Endothelial cell of hepatic sinusoid (primary cell): ENCODE measurements around the gene NUP37.
"Not testable (repeated sequence)": the region's sequence is repeated elsewhere in the genome, so short reads cannot be mapped to it uniquely, and the experiment has no call there.

ENCODE experiments used
- in situ Hi-C: cut with HindIII; loops from 2 replicates; pipeline ENCODE4 v1.10.0; 2017; ENCODE audit warnings: low sequenced_read_pairs

Gene NUP37, protein sequence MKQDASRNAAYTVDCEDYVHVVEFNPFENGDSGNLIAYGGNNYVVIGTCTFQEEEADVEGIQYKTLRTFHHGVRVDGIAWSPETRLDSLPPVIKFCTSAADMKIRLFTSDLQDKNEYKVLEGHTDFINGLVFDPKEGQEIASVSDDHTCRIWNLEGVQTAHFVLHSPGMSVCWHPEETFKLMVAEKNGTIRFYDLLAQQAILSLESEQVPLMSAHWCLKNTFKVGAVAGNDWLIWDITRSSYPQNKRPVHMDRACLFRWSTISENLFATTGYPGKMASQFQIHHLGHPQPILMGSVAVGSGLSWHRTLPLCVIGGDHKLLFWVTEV

DNA sequence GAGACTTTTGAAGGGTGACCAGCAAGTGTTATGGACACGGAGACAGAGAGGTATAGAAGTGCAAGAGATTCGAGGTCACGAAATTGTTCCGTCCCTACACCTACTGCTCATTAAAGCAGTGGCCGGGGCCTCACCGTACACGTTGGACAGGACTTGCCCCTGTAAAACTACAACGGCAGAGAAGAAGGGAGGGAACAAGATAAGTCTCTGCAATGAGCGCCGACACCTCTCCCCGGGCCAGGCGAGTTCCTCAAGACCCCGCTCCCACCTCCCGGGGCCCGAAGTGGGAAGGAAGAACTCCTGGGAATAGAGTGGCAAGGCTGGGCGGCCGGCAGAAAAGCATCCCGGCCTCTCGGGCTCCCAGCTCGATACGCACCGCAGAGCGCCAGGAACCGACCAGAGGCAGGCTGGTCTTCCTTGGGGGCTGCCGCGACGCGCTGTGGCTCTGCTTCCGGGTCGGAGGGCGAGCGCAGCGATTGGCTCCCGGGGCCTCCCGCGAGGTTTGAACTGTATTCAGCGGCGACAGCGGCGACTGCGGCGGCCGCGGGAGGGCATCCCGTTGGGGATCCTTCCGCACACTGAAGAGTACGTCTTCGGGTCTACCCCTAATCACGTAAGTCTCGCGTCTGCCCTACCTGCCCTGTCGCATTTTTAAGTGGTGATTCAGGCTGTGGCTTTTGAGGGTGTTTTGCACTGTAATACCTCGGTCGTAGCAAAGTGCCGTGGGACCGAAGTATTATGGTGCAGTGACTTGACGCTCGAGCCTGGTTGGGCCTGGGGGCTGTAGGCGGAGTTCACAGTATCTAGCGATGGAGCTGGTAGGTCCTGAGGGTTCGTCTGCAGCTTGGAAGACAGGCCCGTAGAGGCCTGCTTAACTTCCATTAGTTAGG lies at the start of gene NUP37, which contains the start of gene PARPBP:
Gene NUP37 (minus strand): TSS at position 441 of the 890 bp plus-strand sequence. CDS start 1,596 bp downstream, outside the sequence.
Gene PARPBP (plus strand): TSS at position 510 of the 890 bp plus-strand sequence. CDS start 3,706 bp downstream, outside the sequence.
- in situ Hi-C loops = no loop called here

DNA sequence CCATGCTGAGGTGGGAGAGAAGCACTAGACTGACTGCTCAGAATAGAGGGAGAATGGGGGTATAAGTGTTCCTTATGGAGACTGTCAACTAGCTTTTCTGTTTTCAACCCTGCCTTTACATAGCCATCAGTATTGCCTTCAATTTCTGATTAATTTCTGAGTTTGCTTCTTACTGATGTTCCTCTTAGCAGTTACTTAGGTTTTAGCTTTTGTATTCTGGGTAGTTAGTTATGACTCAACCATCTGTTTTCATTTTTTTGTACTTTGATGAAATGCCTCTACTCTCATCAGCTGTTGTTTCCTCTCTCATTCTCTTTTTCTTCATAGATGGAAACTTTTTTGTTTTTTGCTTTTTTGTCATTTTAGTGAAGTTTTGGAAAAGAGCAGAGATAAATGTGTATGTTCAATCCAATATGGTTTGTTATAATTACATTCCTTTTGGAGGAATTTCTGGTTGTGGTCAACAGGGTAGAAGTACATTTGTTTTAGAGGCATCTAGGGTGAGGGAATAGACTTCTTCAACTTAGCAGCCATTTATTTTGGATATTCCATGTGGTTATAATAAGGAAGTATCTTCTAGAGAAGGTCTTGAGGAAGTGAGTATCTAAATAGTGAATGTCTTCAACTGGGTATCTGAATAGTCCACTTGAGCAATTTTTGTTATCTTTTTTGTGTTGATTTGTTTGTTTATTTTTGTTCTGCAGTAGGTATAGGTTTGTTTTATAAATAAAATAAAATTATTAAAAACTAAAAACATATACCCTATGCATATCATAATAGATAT lies 48.1 kb upstream of the NUP37 start:
- in situ Hi-C loops = loop anchor here (5.0 kb wide), 2 partner anchors 59 to 99 kb away; no protein-coding TSS in a partner anchor

DNA sequence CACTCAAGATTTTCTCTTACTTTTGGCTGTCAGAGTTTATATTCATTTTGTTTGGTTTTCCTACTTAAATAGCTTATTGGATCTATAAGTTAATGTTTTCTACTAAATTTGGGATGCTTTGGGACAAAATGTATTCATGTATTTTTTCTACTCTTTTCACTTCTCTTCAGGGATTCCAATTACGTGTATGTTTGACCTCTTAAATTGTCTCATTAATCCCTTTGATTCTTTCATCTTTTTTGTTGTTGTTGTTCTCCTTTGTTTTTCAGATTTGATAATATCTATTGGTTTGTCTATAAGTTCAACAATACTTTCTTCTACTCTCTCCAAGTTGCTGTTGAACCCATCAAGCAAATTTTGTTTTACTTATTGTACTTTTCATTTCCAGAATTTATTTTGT lies 43.5 kb upstream of the NUP37 start:
- in situ Hi-C loops = no loop called here

DNA sequence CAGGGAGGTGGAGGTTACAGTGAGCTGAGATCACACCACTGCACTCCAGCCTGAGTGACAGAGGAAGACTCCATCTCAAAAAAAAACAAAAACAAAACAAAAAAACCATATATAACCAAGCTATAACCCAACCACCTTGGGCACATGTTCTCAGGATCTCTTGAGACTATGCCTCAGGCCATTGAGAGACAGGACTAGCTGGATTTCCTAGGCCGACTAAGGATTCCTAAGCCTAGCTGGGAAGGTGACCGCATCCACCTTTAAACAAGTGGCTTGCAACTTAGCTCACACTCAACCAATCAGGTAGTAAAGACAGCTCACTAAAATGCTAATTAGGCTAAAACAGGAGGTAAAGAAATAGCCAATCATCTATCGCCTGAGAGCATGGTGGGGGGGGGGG lies 35.3 kb upstream of the NUP37 start:
- in situ Hi-C loops = not testable (repeated sequence)

DNA sequence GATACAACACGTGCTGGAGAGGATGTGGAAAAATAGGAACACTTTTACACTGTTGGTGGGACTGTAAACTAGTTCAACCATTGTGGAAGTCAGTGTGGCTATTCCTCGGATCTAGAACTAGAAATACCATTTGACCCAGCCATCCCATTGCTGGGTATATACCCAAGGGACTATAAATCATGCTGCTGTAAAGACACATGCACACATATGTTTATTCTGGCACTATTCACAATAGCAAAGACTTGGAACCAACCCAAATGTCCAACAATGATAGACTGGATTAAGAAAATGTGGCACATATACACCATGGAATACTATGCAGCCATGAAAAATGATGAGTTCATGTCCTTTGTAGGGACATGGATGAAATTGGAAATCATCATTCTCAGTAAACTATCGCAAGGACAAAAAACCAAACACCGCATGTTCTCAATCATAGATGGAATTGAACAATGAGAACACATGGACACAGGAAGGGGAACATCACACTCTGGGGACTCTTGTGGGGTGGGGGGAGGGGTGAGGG lies 27.2 kb upstream of the NUP37 start:
- in situ Hi-C loops = not testable (repeated sequence)

DNA sequence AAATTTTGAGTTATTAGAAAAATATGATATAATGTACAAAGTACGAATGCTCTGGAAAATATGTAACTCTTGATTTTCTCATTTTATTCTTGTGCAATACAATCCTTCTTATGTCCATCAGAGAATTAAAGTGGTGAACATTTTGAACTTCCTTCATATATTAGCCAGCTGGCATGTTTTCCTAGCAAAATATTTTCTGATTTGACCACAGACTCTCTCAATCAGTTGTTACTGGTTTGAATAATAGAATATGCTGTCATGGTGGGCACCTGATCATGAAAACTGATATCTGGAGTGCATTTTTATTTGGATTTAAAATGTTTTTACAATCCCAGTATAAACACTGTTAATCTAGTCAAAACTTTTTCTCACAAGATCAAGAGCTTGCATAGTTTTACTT lies 24.3 kb upstream of the NUP37 start:
- in situ Hi-C loops = no loop called here

DNA sequence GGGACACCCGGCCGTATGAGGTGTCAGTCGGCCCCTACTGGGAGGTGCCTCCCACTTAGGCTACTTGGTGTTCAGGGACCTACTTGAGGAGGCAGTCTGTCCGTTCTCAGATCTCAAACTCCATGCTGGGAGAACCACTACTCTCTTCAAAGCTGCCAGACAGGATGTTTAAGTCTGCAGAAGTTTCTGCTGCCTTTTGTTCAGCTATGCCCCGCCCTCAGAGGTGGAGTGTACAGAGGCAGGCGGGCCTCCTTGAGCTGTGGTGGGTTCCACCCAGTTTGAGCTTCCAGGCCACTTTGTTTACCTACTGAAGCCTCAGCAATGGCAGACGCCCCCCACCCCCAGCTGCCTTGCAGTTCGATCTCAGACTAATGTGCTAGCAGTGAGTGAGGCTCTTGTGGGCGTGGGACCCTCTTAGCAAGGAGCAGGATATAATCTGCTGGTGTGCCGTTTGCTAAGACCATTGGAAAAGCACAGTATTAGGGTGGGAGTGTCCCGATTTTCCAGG lies 23.0 kb upstream of the NUP37 start:
- in situ Hi-C loops = not testable (repeated sequence)

DNA sequence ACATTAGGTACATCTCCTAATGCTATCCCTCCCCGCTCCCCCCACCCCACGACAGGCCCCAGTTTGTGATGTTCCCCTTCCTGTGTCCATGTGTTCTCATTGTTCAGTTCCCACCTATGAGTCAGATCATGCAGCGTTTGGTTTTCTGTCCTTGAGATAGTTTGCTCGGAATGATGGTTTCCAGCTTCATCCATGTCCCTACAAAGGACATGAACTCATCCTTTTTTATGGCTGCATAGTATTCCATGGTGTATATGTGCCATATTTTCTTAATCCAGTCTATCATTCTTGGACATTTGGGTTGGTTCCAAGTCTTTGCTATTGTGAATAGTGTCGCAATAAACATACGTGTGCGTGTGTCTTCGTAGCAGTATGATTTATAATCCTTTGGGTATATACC lies 17.7 kb upstream of the NUP37 start:
- in situ Hi-C loops = not testable (repeated sequence)

DNA sequence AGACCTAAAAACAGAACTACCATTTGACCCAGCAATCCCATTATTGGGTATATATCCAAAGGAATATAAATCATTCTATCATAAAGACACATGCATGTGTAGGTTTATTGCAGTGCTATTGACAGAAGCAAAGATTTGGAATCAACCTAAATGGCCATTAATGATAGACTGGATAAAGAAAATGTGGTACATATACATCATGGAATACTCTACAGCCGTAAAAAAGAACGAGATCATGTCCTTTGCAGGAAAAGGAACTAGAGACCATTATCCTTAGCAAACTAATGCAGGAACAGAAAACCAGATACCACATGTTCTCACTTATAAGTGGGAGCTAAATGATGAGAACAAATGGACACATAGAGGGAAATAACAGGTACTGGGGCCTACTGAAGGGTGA lies 11.5 kb upstream of the NUP37 start:
- in situ Hi-C loops = not testable (repeated sequence)

DNA sequence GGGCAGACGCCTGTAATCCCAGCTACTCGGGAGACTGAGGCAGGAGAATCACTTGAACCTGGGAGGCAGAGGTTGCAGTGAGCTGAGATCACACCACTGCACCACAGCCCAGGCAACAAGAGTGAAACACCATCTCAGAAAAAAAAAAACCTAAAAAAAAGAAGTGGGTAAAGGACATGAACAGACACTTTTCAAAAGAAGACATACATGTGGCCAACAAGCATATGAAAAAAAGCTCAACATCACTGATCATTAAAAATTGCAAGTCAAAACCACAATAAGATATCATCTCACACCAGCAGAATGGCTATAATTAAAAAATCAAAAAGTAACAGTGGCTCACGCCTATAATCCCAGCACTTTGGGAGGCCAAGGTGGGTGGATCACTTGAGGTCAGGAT lies 10.8 kb upstream of the NUP37 start:
- in situ Hi-C loops = not testable (repeated sequence)

DNA sequence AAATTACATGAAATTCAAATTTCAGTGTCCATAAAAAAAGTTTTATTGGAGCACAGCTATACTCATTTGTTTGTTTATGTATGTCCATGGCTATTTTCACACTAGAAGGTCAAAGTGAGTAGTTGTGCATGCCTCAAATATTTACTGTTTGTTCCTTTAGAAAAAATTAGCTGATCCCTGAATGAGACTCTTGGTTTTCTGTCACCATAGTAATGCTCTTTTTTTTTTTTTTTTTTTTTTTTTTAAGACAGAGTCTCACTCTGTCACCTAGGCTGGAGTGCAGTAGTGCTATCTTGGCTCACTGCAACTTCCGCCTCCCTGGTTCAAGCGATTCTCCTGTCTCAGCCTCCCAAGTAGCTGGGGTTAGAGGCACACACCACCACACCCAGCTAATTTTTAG lies 1.4 kb upstream of the NUP37 start:
- in situ Hi-C loops = not testable (repeated sequence)

DNA sequence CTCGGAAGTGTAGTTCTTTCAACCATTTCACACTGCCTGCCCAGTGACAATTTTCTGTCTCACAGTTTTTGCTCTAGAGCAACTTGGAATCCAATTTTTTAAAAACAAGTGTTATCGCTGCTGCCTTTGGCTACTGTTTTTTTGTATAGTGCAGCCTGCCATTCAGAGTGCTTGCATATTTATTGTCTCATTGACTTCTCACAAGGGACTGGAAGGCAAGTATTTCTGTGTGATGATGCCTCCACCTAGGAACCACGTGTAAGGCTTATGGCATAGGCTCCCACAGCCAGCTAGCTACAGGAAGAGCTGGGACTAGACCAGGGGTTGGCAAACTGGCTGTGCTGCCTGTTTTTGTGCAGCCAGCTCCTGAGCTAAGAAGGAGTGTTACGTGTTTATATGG lies 972 bp upstream of the NUP37 start:
- in situ Hi-C loops = no loop called here

DNA sequence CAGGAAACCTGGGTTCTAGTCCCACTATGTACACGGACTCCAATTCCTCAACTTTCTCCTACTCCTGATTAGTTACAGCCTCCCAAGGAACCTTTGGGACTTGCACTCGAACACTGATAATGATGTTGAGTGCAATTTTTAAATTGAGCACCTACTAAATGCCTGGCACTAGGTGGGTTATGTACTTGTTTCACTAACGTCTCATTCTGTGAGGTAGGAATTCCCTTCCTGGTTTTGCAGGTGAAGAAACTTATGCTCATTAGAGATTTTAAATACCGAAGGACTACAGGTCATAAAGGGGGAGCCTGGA lies 605 bp upstream of the NUP37 start:
- in situ Hi-C loops = no loop called here

DNA sequence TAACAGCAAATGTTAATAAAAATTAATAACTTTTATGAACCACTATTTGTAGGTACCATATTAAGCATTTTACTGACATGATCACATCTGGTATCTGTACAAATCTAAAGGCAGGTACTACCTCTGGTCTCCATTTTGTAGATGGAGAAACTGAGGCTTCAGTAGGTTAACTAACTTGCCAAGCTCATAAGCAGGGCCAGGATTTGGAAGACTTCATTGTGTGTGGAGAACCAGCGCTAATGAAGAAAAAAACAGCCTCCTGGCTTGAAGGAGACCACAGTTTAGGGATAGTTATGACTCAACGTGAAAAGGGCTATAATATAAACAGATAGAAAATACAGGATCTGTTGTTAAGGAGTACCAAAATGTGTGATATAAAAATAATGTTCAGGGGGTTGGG lies 1.0 kb downstream of the NUP37 start:
- in situ Hi-C loops = no loop called here

DNA sequence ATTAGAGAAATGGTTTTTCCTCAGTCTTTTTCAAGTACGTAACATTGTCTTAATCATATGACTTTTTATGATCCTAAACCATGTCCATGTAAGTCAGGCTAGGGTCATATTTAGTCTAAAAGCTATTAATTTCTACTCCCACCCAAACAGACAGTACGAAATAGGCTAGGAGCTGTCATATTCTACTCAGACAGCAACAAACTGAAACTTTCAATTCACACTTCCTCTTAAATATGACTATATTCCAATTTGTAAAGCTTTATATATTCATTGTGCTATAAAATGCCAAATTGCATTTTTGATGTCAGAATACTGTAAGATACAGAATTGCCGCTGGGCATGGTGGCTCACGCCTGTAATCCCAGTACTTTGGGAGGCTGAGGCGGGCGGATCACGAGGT lies 3.5 kb downstream of the NUP37 start:
- in situ Hi-C loops = no loop called here

DNA sequence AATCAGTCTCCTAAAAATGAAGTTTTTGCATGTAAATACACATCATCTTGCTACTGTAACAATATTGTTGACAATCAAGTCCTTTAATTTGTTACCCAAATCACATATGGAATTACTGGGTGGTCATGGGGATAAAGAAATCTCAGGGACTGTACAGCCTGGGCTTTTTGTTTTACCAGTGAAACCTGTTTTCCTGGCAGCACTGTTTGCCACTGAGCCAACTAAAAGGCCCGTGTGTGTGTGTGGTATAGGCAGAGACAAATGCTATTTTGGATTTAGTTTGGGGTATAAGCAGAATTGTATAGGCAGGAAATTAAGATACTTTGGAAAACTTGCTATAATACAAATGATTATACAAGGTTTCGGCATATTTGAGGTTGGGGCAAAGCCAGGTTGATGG lies 5.7 kb downstream of the NUP37 start:
- in situ Hi-C loops = no loop called here

DNA sequence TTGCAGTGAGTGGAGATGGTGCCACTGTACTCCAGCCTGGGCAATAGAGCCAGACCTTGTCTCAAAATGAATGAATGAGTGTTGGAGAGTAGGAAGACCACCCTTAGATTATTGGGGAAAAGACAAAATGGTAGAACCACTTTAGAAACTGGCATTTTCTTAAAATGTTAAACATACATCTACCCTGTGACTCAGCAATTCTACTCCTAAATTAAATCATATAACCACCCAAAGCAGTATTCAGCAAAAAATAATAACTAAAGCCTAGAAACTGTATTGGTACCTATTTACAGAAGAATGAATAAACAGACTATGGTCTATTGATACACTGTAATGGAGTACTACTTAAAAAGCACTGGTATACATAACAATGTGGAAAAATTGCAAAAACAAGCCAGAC lies 9.1 kb downstream of the NUP37 start:
- in situ Hi-C loops = no loop called here

DNA sequence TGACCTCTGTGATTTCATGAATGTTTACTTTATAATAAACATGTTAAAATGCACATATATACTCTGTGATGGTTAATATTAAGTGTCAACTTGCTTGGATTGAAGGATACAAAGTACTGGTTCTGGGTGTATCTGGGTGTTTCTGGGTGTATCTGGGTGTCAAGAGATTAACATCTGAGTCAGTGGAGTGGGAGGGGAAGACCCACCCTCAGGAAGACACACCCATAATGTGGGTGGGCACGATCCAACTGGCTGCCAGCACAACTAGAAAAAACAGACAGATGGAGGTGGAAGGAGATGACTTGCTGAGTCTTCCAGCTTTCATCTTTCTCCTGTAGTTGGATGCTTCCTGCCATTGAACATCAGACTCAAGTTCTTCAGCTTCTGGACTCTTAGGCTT lies 11.9 kb downstream of the NUP37 start:
- in situ Hi-C loops = no loop called here

DNA sequence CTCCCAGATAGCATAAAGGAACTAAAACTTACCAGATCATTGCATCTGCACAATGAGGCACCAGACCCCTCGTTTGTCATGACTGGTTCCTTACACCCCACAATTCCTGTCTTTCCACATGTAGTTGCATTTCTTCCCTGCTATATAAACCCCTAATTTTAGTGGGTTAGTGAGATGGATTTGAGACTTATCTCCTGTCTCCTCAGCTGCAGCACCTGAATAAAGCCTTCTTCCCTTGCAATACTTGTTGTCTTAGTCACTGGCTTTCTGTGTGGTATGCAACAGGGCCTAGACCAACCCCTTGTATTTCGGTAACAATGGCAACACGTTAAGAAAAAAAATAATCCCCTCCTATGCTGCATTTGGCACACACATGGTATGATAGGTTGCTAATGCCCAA lies 13.0 kb downstream of the NUP37 start:
- in situ Hi-C loops = no loop called here

DNA sequence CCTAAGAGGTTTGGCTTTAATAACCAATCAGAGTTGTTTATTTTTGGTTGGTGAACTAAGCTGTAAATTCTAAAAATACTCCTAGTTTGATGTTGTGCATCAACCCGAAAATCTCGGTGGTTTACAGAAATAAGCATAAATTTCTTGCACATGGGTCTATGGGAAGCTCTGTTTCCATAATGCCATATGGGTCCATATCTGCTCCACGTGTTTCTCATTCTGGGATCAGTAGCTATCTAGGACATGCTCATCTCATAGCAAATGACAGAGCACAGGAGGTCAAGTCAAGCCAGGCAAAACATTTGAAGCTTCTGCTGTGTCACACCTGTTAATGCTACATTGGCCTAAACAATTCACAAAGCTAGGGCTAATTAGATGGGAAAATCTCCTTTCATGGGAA lies 23.1 kb downstream of the NUP37 start:
- in situ Hi-C loops = no loop called here
